Neural progenitor cell (in vitro differentiated cells): Measurements from ENCODE around the gene GALP.

Experiments
- EZH2phosphoT487 ChIP-seq: fragments of 200-600 bp; sonication (generic); IDR thresholded peaks from 2 replicates; pipeline ENCODE4 v1.6.1; 2017; ENCODE audit warnings: antibody characterized with exemption
- TF ChIP-seq, protein P1 (sequence below): fragments of 200-600 bp; sonication (generic); IDR thresholded peaks from 2 replicates; pipeline ENCODE4 v1.5.1; 2017; ENCODE audit warnings: antibody characterized with exemption, mild to moderate bottlenecking

DNA sequence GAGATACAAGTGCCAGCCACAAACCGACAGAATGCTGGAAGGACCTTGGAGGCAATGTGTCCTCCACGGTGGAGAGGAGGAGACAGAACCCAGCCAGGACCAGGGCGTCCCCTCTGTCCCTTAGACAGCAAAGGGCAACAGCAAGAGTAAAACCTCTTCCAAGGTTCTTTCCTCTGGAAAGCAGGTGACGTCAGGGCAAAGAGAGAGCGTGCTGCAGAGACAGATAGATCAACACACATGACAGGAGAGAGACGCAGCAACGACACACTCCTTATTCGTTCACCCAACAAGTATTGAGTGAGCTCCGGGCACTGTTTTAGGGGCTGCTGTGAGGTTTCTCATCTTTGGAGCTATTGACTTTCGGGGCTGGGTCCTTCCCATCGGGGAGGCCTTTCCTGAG is 1.3 kb upstream of the GALP start:
- TF ChIP-seq, protein P1, sequence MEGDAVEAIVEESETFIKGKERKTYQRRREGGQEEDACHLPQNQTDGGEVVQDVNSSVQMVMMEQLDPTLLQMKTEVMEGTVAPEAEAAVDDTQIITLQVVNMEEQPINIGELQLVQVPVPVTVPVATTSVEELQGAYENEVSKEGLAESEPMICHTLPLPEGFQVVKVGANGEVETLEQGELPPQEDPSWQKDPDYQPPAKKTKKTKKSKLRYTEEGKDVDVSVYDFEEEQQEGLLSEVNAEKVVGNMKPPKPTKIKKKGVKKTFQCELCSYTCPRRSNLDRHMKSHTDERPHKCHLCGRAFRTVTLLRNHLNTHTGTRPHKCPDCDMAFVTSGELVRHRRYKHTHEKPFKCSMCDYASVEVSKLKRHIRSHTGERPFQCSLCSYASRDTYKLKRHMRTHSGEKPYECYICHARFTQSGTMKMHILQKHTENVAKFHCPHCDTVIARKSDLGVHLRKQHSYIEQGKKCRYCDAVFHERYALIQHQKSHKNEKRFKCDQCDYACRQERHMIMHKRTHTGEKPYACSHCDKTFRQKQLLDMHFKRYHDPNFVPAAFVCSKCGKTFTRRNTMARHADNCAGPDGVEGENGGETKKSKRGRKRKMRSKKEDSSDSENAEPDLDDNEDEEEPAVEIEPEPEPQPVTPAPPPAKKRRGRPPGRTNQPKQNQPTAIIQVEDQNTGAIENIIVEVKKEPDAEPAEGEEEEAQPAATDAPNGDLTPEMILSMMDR, result no peak
- no peak for TF ChIP-seq EZH2phosphoT487
